ENCODE measurements around the gene IMMP2L. TPM values are rescaled to one million over a fixed set of nuclear protein-coding genes. Genes with fewer than 3 reads are reported as not detected.

IMMP2L gene
- total RNA-seq, 2 experiments from 2014 or later = 17.4 to 30.2 TPM

- DNase-seq (no peak), ATAC-seq (no peak)
- POLR2A ChIA-PET = no interaction called here
- TF ChIP-seq CTCF (IDR thresholded peaks at IDR 0.05) = no peak
- Mint-ChIP-seq H3K9me3 (peaks cover 4% of the 10 kb centered on the region), H3K27ac (no peak overlapping the region), H3K4me3 (no peak overlapping the region), H3K27me3 (no peaks in the 10 kb centered on the region), H3K36me3 (ENCODE audit: low read depth) (peaks cover 5% of the 10 kb centered on the region), H3K4me1 (ENCODE audit: low read depth) (peaks cover 5% of the 10 kb centered on the region)
- CTCF ChIA-PET = no interaction called here
- intact Hi-C loops (cut with micrococcal nuclease) = no loop called here
Measured at GRCh38 chr7:110911632-110912031, 650.7 kb downstream of the IMMP2L start.

- Mint-ChIP-seq H3K4me3 (no peak overlapping the region), H3K27ac (no peak overlapping the region), H3K9me3 (peaks cover 6% of the 10 kb centered on the region), H3K4me1 (ENCODE audit: low read depth) (peaks cover 15% of the 10 kb centered on the region), H3K36me3 (ENCODE audit: low read depth) (peaks cover 5% of the 10 kb centered on the region), H3K27me3 (no peaks in the 10 kb centered on the region)
- no peak for ATAC-seq
- TF ChIP-seq CTCF (IDR thresholded peaks at IDR 0.05) = no peak
- DNase-seq = no peak
- ChIA-PET CTCF (no interaction called here), POLR2A (no interaction called here)
- intact Hi-C loops (cut with micrococcal nuclease) = no loop called here
Measured at GRCh38 chr7:110909117-110909516, 653.2 kb downstream of the IMMP2L start.

- Mint-ChIP-seq H3K9me3 (peaks cover 11% of the 10 kb centered on the region), H3K27me3 (no peaks in the 10 kb centered on the region), H3K36me3 (ENCODE audit: low read depth) (peaks cover 5% of the 10 kb centered on the region), H3K27ac (no peak overlapping the region), H3K4me3 (no peak overlapping the region), H3K4me1 (ENCODE audit: low read depth) (peaks cover 23% of the 10 kb centered on the region)
- POLR2A ChIA-PET = no interaction called here
- peak; percentile 62 for ATAC-seq
- intact Hi-C loops (cut with micrococcal nuclease) = no loop called here
- no peak for TF ChIP-seq CTCF (IDR thresholded peaks at IDR 0.05)
- CTCF ChIA-PET = no interaction called here
- no peak for DNase-seq
Measured at GRCh38 chr7:110905773-110906566, 656.3 kb downstream of the IMMP2L start.

- intact Hi-C loops (cut with micrococcal nuclease) = loop anchor here (10.0 kb wide), 1 partner anchor 186 kb away; no protein-coding TSS in a partner anchor
- Mint-ChIP-seq H3K9me3 (peaks cover 12% of the 10 kb centered on the region), H3K4me3 (no peak overlapping the region), H3K36me3 (ENCODE audit: low read depth) (peaks cover 7% of the 10 kb centered on the region), H3K27me3 (no peaks in the 10 kb centered on the region), H3K4me1 (ENCODE audit: low read depth) (peaks cover 9% of the 10 kb centered on the region), H3K27ac (no peak overlapping the region)
- no peak for DNase-seq
- no peak for TF ChIP-seq CTCF (IDR thresholded peaks at IDR 0.05)
- CTCF ChIA-PET = no interaction called here
- POLR2A ChIA-PET = no interaction called here
- no peak for ATAC-seq
Measured at GRCh38 chr7:110898516-110898915, 663.8 kb downstream of the IMMP2L start.

- CTCF ChIA-PET = no interaction called here
- POLR2A ChIA-PET = no interaction called here
- H3K9me3 Mint-ChIP-seq = peaks cover 9% of the 10 kb centered on the region
- no peak overlapping the region for H3K27ac Mint-ChIP-seq
- H3K27me3 Mint-ChIP-seq = no peaks in the 10 kb centered on the region
- H3K4me1 Mint-ChIP-seq (ENCODE audit: low read depth) = peaks cover 6% of the 10 kb centered on the region
- no peak for TF ChIP-seq CTCF (IDR thresholded peaks at IDR 0.05)
- no peak for ATAC-seq
- H3K4me3 Mint-ChIP-seq = no peak overlapping the region
- DNase-seq = no peak
- intact Hi-C loops (cut with micrococcal nuclease) = loop anchor here (10.0 kb wide), 1 partner anchor 187 kb away; no protein-coding TSS in a partner anchor
- peaks cover 7% of the 10 kb centered on the region for H3K36me3 Mint-ChIP-seq (ENCODE audit: low read depth)
Measured at GRCh38 chr7:110897538-110897937, 664.8 kb downstream of the IMMP2L start.

Measured in activated CD8-positive, alpha-beta T cell treated with anti-CD3 and anti-CD28 coated beads for 36 hours (primary cell).